ENCODE data around the gene HYAL4.

- TF ChIP-seq CTCF (IDR thresholded peaks at IDR 0.05; ENCODE audit: extremely low read depth in 1 of 2, insufficient read depth in 1 of 2, low read depth in 1 of 2, low read length in 2 of 2) (no peak), POLR2A (IDR thresholded peaks at IDR 0.05; ENCODE audit: low read depth, low read length) (no peak), EZH2 (IDR thresholded peaks at IDR 0.05; ENCODE audit: borderline replicate concordance, low read depth, low read length, severe bottlenecking) (no peak), MAX (IDR thresholded peaks at IDR 0.05; ENCODE audit: insufficient read depth, insufficient read length) (no peak), MYC (IDR thresholded peaks at IDR 0.05; ENCODE audit: low read depth, low read length) (no peak), FOS (IDR thresholded peaks at IDR 0.05; ENCODE audit: borderline replicate concordance, insufficient read depth, low read length) (no peak), POLR2AphosphoS5 (IDR thresholded peaks at IDR 0.05; ENCODE audit: insufficient read depth, low read depth, low read length) (no peak), GATA2 (IDR thresholded peaks at IDR 0.05; ENCODE audit: insufficient read depth, insufficient read length, low read depth, low read length) (no peak)
Observed at GRCh38 chr7:123879628-123880027, 34.7 kb downstream of the HYAL4 start.

All from endothelial cell of umbilical vein (primary cell).